HEK293 (cell line): ENCODE measurements around the gene ADGRF1.
A peak's percentile ranks its signal among the peaks of the same experiment; 100 is the strongest.

Source experiments
- CTCF ChIA-PET: fragments of 350-600 bp; formaldehyde crosslinking; extraction: SDS; loops from one replicate; lab custom pipeline; 2021; ENCODE audit warnings: antibody characterized with exemption; lab: Yijun Ruan, JAX
- POLR2A ChIA-PET: fragments of 300-600 bp; formaldehyde crosslinking; extraction: SDS; loops from one replicate; lab custom pipeline; 2020; ENCODE audit warnings: antibody characterized with exemption, inconsistent platforms; lab: Yijun Ruan, JAX
- H3K27ac ChIP-seq: fragments of 200-500 bp; sonication (Bioruptor generic); 2 replicates; pipeline ENCODE4 v1.5.1; 2014; ENCODE audit warnings: low read depth, low read length, control low read depth, inconsistent platforms; ENCODE audit errors: extremely low read depth
- H3K36me3 ChIP-seq, 2 experiments: fragments of 200-500 bp in 1 of 2; sonication (Bioruptor generic) in 1 of 2; 1 replicate in 1 of 2; 2 replicates in 1 of 2; pipeline ENCODE4 v1.5.1; 2014 to 2017; ENCODE audit warnings: inconsistent platforms in 2 of 2, low read length in 2 of 2; ENCODE audit not compliant: control insufficient read depth in 2 of 2, insufficient read depth in 1 of 2
- H3K4me1 ChIP-seq: fragments of 200-500 bp; sonication (Bioruptor generic); 2 replicates; pipeline ENCODE4 v1.5.1; 2014; ENCODE audit warnings: mild to moderate bottlenecking, low read length, inconsistent platforms; ENCODE audit not compliant: control insufficient read depth, insufficient read depth
- H3K4me3 ChIP-seq: 2 replicates; pipeline ENCODE4 v1.5.1; 2011; ENCODE audit warnings: low read depth, mild to moderate bottlenecking, control low read depth, low read length, moderate library complexity
- H3K9me3 ChIP-seq: fragments of 200-500 bp; sonication (Bioruptor generic); 2 replicates; pipeline ENCODE4 v1.5.1; 2014; ENCODE audit warnings: low read depth, low read length, inconsistent platforms; ENCODE audit not compliant: control insufficient read depth, insufficient read depth
- CTCF ChIP-seq: fragments of 450-650 bp; formaldehyde crosslinking; IDR thresholded peaks from 2 replicates; pipeline ENCODE4 v1.5.1; 2016; ENCODE audit warnings: missing biosample characterization, missing genetic modification characterization
- EGR2 ChIP-seq: fragments of 450-650 bp; formaldehyde crosslinking; IDR thresholded peaks from 2 replicates; pipeline ENCODE4 v1.5.1; 2016; ENCODE audit warnings: low read depth, missing biosample characterization, missing genetic modification characterization
- GFI1B ChIP-seq: fragments of 450-650 bp; formaldehyde crosslinking; IDR thresholded peaks from 2 replicates; pipeline ENCODE4 v1.5.1; 2016; ENCODE audit warnings: missing biosample characterization, missing genetic modification characterization
- GLIS1 ChIP-seq: fragments of 450-650 bp; formaldehyde crosslinking; IDR thresholded peaks from 2 replicates; pipeline ENCODE4 v1.5.1; 2016; ENCODE audit warnings: missing biosample characterization, missing genetic modification characterization
- IKZF3 ChIP-seq: fragments of 450-650 bp; IDR thresholded peaks from 2 replicates; pipeline ENCODE4 v1.5.0; 2018; ENCODE audit warnings: missing biosample characterization, mild to moderate bottlenecking, missing genetic modification characterization, moderate library complexity
- KLF16 ChIP-seq: fragments of 450-650 bp; formaldehyde crosslinking; IDR thresholded peaks from 2 replicates; pipeline ENCODE4 v1.5.1; 2017; ENCODE audit warnings: missing biosample characterization, missing genetic modification characterization
- PRDM1 ChIP-seq: fragments of 450-650 bp; formaldehyde crosslinking; IDR thresholded peaks from 2 replicates; pipeline ENCODE4; 2016; ENCODE audit warnings: missing biosample characterization, missing genetic modification characterization
- REPIN1 ChIP-seq: fragments of 450-650 bp; formaldehyde crosslinking; IDR thresholded peaks from 2 replicates; pipeline ENCODE4 v1.5.1; 2017; ENCODE audit warnings: missing biosample characterization, missing genetic modification characterization, low read depth
- SCRT2 ChIP-seq: fragments of 450-650 bp; formaldehyde crosslinking; IDR thresholded peaks from 2 replicates; pipeline ENCODE4 v1.5.1; 2016; ENCODE audit warnings: missing biosample characterization, missing genetic modification characterization
- ZFHX2 ChIP-seq: fragments of 450-650 bp; formaldehyde crosslinking; conservative IDR thresholded peaks from 2 replicates; pipeline ENCODE4 v1.5.1; 2016; ENCODE audit warnings: missing biosample characterization, missing genetic modification characterization
- ZNF146 ChIP-seq: fragments of 450-650 bp; formaldehyde crosslinking; IDR thresholded peaks from 2 replicates; pipeline ENCODE4 v1.5.1; 2016; ENCODE audit warnings: missing biosample characterization, missing genetic modification characterization
- ZNF148 ChIP-seq: fragments of 450-650 bp; formaldehyde crosslinking; IDR thresholded peaks from 2 replicates; pipeline ENCODE4 v1.5.0; 2017; ENCODE audit warnings: missing biosample characterization, missing genetic modification characterization, borderline replicate concordance
- ZNF157 ChIP-seq: fragments of 450-650 bp; formaldehyde crosslinking; IDR thresholded peaks from 2 replicates; pipeline ENCODE4 v1.5.1; 2016; ENCODE audit warnings: missing biosample characterization, missing genetic modification characterization
- ZNF16 ChIP-seq: fragments of 450-650 bp; formaldehyde crosslinking; IDR thresholded peaks from 2 replicates; pipeline ENCODE4 v1.5.1; 2016; ENCODE audit warnings: low read depth, missing biosample characterization, missing genetic modification characterization
- ZNF169 ChIP-seq: fragments of 450-650 bp; formaldehyde crosslinking; IDR thresholded peaks from 2 replicates; pipeline ENCODE4 v1.5.1; 2016; ENCODE audit warnings: missing biosample characterization, missing genetic modification characterization
- ZNF19 ChIP-seq: fragments of 450-650 bp; formaldehyde crosslinking; IDR thresholded peaks from 2 replicates; pipeline ENCODE4; 2016; ENCODE audit warnings: missing biosample characterization, missing genetic modification characterization, low read depth
- ZNF23 ChIP-seq: fragments of 450-650 bp; formaldehyde crosslinking; IDR thresholded peaks from 2 replicates; pipeline ENCODE4 v1.5.1; 2016; ENCODE audit warnings: missing biosample characterization, missing genetic modification characterization, borderline replicate concordance
- ZNF239 ChIP-seq: fragments of 450-650 bp; formaldehyde crosslinking; IDR thresholded peaks from 2 replicates; pipeline ENCODE4 v1.5.1; 2016; ENCODE audit warnings: missing biosample characterization, missing genetic modification characterization
- ZNF266 ChIP-seq: fragments of 450-650 bp; formaldehyde crosslinking; IDR thresholded peaks from 2 replicates; pipeline ENCODE4 v1.5.1; 2016; ENCODE audit warnings: missing biosample characterization, missing genetic modification characterization, low read depth
- ZNF335 ChIP-seq: fragments of 450-650 bp; formaldehyde crosslinking; conservative IDR thresholded peaks from 2 replicates; pipeline ENCODE4 v1.5.1; 2016; ENCODE audit warnings: missing biosample characterization, missing genetic modification characterization
- ZNF416 ChIP-seq: fragments of 450-650 bp; formaldehyde crosslinking; IDR thresholded peaks from 2 replicates; pipeline ENCODE4 v1.5.1; 2016; ENCODE audit warnings: missing biosample characterization, missing genetic modification characterization
- ZNF501 ChIP-seq: fragments of 450-650 bp; formaldehyde crosslinking; IDR thresholded peaks from 2 replicates; pipeline ENCODE4 v1.5.1; 2016; ENCODE audit warnings: missing biosample characterization, missing genetic modification characterization
- ZNF548 ChIP-seq: fragments of 450-650 bp; formaldehyde crosslinking; IDR thresholded peaks from 2 replicates; pipeline ENCODE4 v1.5.1; 2016; ENCODE audit warnings: missing biosample characterization, missing genetic modification characterization
- ZNF626 ChIP-seq: fragments of 450-650 bp; sonication (Bioruptor Pico); formaldehyde crosslinking; IDR thresholded peaks from 2 replicates; pipeline ENCODE4 v1.5.1; 2018; ENCODE audit warnings: missing biosample characterization, missing genetic modification characterization, inconsistent platforms
- ZNF660 ChIP-seq: fragments of 450-650 bp; IDR thresholded peaks from 2 replicates; pipeline ENCODE4 v1.5.1; 2018; ENCODE audit warnings: missing biosample characterization, mild to moderate bottlenecking, missing genetic modification characterization
- ZNF677 ChIP-seq: fragments of 450-650 bp; IDR thresholded peaks from 2 replicates; pipeline ENCODE4 v1.5.0; 2018; ENCODE audit warnings: missing biosample characterization, mild to moderate bottlenecking, missing genetic modification characterization, moderate library complexity
- ZNF701 ChIP-seq: fragments of 450-650 bp; formaldehyde crosslinking; IDR thresholded peaks from 2 replicates; pipeline ENCODE4 v1.5.1; 2016; ENCODE audit warnings: missing biosample characterization, missing genetic modification characterization
- ZSCAN16 ChIP-seq: fragments of 450-650 bp; formaldehyde crosslinking; IDR thresholded peaks from 2 replicates; pipeline ENCODE4 v1.5.1; 2016; ENCODE audit warnings: missing biosample characterization, missing genetic modification characterization
- TF ChIP-seq, protein P1 (sequence below): fragments of 450-650 bp; formaldehyde crosslinking; IDR thresholded peaks from 2 replicates; pipeline ENCODE4 v1.5.1; 2016; ENCODE audit warnings: missing biosample characterization, missing genetic modification characterization

The ADGRF1 gene

DNA sequence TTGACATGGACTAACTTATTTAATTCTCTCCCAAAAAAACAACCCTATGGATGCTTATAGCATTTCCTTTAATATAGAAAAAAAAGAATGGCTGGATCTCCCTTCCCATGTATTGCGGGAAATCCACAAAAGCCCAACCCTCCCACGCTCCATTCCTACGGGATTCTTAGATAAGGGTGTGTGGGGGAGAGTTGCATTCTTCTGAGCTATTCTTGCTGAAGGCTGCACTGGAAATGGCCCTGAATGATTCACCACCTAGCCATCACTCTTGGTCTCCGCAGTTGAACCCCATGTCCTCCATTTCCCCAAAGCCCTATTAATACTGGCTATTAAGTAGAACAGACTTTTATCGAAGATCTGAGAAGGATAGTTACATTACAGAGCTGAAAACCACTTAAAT, 78.5 kb downstream of the ADGRF1 start:
- Histone ChIP-seq H3K4me1 (no peaks in the 10 kb centered on the region; the same call in 1 of the 2 replicates), H3K4me3 (no peak overlapping the region), H3K9me3 (no peaks in the 10 kb centered on the region), H3K27ac (no peak overlapping the region), H3K36me3 (no peaks in the 10 kb centered on the region)
- TF ChIP-seq PRDM1: no peak
- peak; percentile 78 for TF ChIP-seq ZFHX2 (tag by site-specific recombination)
- peak; percentile 71; the same call in 1 of the 2 replicates for TF ChIP-seq EGR2
- ChIA-PET CTCF (interaction anchor here (1.3 kb wide), 1 partner anchor 102 kb away, joined by 4 read pairs; no protein-coding TSS in a partner anchor), POLR2A (interaction anchor here (1.0 kb wide), 1 partner anchor 8 kb away, joined by 3 read pairs; no protein-coding TSS in a partner anchor)

- no peak overlapping the region for H3K27ac ChIP-seq
- H3K4me1 ChIP-seq: no peaks in the 10 kb centered on the region; the same call in 1 of the 2 replicates
- no peak overlapping the region for H3K4me3 ChIP-seq
- ChIA-PET POLR2A (no interaction called here), CTCF (interaction anchor here (1.0 kb wide), 1 partner anchor 53 kb away, joined by 3 read pairs; no protein-coding TSS in a partner anchor)
- H3K9me3 ChIP-seq: no peaks in the 10 kb centered on the region
- H3K36me3 ChIP-seq: no peaks in the 10 kb centered on the region
- TF ChIP-seq ZNF16 (tag by site-specific recombination): no peak
- no peak for TF ChIP-seq ZNF23
- TF ChIP-seq, protein P1, sequence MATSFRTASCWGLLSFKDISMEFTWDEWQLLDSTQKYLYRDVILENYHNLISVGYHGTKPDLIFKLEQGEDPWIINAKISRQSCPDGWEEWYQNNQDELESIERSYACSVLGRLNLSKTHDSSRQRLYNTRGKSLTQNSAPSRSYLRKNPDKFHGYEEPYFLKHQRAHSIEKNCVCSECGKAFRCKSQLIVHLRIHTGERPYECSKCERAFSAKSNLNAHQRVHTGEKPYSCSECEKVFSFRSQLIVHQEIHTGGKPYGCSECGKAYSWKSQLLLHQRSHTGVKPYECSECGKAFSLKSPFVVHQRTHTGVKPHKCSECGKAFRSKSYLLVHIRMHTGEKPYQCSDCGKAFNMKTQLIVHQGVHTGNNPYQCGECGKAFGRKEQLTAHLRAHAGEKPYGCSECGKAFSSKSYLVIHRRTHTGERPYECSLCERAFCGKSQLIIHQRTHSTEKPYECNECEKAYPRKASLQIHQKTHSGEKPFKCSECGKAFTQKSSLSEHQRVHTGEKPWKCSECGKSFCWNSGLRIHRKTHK: no peak
- TF ChIP-seq GFI1B (tag by site-specific recombination): no peak
- TF ChIP-seq SCRT2: no peak
- no peak for TF ChIP-seq ZNF548 (tag by site-specific recombination)
- no peak for TF ChIP-seq ZNF148 (tag by site-specific recombination)
Observed at GRCh38 chr6:46963039-46963438, 79.1 kb downstream of the ADGRF1 start.

- no peak overlapping the region for H3K4me3 ChIP-seq
- no peaks in the 10 kb centered on the region for H3K36me3 ChIP-seq
- POLR2A ChIA-PET: no interaction called here
- no peak overlapping the region for H3K27ac ChIP-seq
- CTCF ChIA-PET: interaction anchor here (1.0 kb wide), 1 partner anchor 13 kb away, joined by 3 read pairs; no protein-coding TSS in a partner anchor
- no peak for TF ChIP-seq CTCF (tag by site-specific recombination)
- TF ChIP-seq ZNF677 (tag by site-specific recombination): no peak
- TF ChIP-seq ZNF335 (tag by site-specific recombination): no peak
- no peak for TF ChIP-seq ZNF157 (tag by site-specific recombination)
- TF ChIP-seq ZNF239 (tag by site-specific recombination): no peak
- TF ChIP-seq IKZF3 (tag by site-specific recombination): no peak
- no peak for TF ChIP-seq ZNF416 (tag by site-specific recombination)
- TF ChIP-seq GLIS1 (tag by site-specific recombination): no peak
- no peak for TF ChIP-seq ZNF626
- no peak for TF ChIP-seq KLF16
- no peak for TF ChIP-seq ZNF169 (tag by site-specific recombination)
- no peak for TF ChIP-seq ZNF146
- no peak for TF ChIP-seq ZNF701 (tag by site-specific recombination)
- TF ChIP-seq ZNF660: no peak
- no peak for TF ChIP-seq REPIN1
- TF ChIP-seq ZNF501 (tag by site-specific recombination): no peak
- TF ChIP-seq ZNF19 (tag by site-specific recombination): no peak
- no peak for TF ChIP-seq ZNF266 (tag by site-specific recombination)
- no peak for TF ChIP-seq ZSCAN16 (tag by site-specific recombination)
- H3K4me1 ChIP-seq: no peaks in the 10 kb centered on the region; the same call in 1 of the 2 replicates
- H3K9me3 ChIP-seq: no peaks in the 10 kb centered on the region
Observed at GRCh38 chr6:46961711-46962110, 80.4 kb downstream of the ADGRF1 start.
